Measurements from ENCODE around the gene PTPRN2.

Gene PTPRN2

GRCh38 chr7:157927313-157927925 is 660.2 kb downstream of the PTPRN2 start:
- no peak for TF ChIP-seq CTCF (IDR thresholded peaks at IDR 0.05)
- no peak for TF ChIP-seq ZFX (IDR thresholded peaks at IDR 0.05; ENCODE audit: borderline replicate concordance)

GRCh38 chr7:157926521-157927150 is 661.0 kb downstream of the PTPRN2 start:
- H3K27ac ChIP-seq: no peak overlapping the region
- no peak for TF ChIP-seq ZFX (IDR thresholded peaks at IDR 0.05; ENCODE audit: borderline replicate concordance)
- TF ChIP-seq CTCF (IDR thresholded peaks at IDR 0.05): no peak

More at GRCh38 chr7:157927313-157927925, 660.2 kb downstream of the PTPRN2 start:
- no peak overlapping the region for H3K27ac ChIP-seq

- no peak overlapping the region for H3K27ac ChIP-seq
- TF ChIP-seq CTCF (IDR thresholded peaks at IDR 0.05): no peak
- no peak for TF ChIP-seq ZFX (IDR thresholded peaks at IDR 0.05; ENCODE audit: borderline replicate concordance)
Observed at GRCh38 chr7:157926107-157926506, 661.5 kb downstream of the PTPRN2 start.

GRCh38 chr7:157925383-157925875 is 662.2 kb downstream of the PTPRN2 start:
- no peak overlapping the region for H3K27ac ChIP-seq
- TF ChIP-seq ZFX (IDR thresholded peaks at IDR 0.05; ENCODE audit: borderline replicate concordance) (no peak), CTCF (IDR thresholded peaks at IDR 0.05) (no peak)

- no peak overlapping the region for H3K27ac ChIP-seq
- TF ChIP-seq ZFX (IDR thresholded peaks at IDR 0.05; ENCODE audit: borderline replicate concordance) (no peak), CTCF (IDR thresholded peaks at IDR 0.05) (no peak)
Observed at GRCh38 chr7:157923903-157924630, 663.6 kb downstream of the PTPRN2 start.

- TF ChIP-seq ZFX (IDR thresholded peaks at IDR 0.05; ENCODE audit: borderline replicate concordance) (no peak), CTCF (IDR thresholded peaks at IDR 0.05) (no peak)
- no peak overlapping the region for H3K27ac ChIP-seq
Observed at GRCh38 chr7:157922576-157922975, 665.0 kb downstream of the PTPRN2 start.
